LoVo (cell line): Measurements from ENCODE around the gene DPP6.
A peak's percentile ranks its signal among the peaks of the same experiment; 100 is the strongest.

Source experiments
- DNase-seq: peaks from one replicate; pipeline ENCODE4 v3.0.0-alpha.2; 2016; ENCODE audit warnings: low spot score

The DPP6 gene

DNA sequence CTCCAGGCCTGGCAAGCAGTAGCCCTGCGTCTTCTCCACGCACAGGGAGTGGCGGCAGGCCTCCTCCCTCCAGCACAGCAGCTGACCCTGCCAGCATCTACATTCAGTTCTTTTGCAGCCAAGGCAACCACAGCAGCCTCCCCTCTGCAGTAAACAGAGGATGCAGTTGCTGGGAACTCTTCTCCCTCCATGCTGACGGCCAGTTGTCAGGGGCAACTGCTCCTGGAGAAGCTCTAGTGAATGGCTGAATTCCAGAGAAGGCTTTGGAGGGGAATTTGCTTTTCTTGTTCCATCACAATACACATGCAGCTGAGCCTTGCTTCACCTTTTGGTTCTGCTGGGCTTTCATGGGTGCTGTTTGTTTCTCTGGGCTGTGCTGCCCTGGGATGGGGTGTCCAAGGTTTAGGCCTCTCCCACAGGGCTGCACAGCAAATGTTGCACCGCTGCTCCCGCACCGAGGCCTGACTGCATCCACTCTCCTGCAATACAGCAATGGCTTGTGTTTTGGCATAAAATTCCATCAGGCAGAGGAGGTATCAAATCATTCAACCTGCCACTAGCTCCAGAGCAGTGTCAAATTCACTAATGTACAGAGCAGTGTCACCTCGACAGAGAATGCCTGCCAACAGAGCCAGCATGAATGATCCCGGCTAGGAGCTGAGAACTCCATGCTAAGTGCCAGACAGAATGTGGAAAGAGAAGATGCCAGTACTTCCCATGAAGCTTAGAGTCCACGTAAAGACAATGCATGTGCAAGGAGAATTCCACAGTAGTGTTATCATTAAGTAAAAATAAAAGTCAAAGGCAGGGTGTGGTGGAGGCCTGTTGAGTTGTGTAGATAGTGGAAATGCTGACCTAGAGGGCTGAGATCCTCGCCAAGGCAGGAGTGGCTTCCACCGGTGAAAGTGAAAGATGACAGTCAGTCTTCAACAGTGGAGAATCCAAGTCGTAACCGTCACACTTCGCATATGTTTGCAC is 399.6 kb downstream of the DPP6 start:
- no peak for DNase-seq

DNA sequence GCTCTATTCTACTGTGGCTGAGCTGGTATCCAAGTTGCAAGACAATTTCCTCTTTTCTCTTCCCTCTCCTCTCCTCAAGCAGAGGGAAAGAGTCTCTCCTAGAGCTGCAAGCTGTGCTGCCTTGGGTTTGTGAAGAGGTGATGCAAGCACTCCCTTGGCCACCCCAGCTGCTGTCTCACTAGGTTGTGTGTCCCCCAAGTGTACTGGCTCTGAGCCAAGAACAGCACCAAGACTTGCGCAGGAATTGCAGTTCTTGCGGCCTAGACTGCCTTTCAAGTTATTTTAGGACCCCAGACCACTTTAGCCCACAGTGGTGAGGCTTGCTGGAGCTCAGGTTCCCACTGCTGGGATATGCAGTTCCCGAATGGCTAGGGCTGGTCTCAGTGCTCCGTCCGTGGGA is 411.6 kb downstream of the DPP6 start:
- DNase-seq: no peak

DNA sequence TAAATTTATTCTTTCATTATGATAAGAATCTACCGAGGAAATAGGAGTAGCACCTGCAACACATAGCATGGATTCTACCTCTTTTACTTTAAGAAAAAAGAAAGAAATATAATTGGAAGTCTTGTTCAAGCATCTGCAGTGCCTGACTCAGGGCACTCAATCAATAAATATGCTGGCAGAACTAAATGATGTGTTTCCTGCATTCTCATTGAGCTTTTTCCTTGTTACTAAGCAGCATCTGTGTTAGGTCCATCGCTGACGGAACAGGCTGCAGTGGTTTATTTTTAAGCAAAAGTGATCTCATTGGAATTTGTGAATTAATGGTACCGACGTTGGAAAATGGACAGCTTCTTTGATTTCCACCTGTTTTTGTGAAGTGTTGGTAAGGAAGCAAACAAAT is 417.5 kb downstream of the DPP6 start:
- no peak for DNase-seq

DNA sequence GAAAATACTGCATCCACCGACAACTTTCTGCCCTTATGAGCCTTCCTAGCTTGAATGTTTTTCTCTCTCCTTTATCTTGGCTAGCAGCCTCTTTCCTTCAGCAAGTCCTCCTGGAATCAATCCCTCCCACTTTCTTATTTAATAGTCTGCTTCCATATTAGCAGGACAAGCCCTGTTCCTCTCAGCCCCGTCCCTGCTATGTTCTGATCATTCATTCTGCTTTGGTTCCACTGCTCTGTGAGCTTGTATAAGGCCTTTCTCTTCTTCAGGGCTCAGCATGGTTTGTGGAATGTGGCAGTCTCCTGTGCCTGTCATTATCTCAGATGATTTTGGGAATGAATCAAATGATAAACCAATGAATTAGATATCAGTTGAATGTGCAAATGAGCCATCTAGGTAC is 420.1 kb downstream of the DPP6 start:
- no peak for DNase-seq

DNA sequence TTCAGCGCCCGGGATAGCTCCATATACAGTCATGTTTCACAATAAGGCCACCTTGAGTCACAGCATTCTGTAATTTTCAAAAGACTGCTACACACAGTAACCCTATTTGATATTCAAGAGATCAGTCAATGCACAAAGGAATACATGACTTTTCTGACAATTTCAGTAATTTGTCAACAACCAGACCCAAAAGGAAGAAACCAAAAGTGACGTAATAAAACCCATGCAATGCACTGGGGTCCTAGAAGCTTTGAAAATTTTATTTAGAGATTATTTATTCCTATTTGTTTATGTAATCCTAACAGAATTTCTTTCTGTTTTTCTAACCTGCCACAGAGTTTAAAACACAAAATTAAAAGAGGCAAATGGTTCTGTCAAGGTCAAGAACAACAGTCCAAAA is 421.2 kb downstream of the DPP6 start:
- DNase-seq: no peak

DNA sequence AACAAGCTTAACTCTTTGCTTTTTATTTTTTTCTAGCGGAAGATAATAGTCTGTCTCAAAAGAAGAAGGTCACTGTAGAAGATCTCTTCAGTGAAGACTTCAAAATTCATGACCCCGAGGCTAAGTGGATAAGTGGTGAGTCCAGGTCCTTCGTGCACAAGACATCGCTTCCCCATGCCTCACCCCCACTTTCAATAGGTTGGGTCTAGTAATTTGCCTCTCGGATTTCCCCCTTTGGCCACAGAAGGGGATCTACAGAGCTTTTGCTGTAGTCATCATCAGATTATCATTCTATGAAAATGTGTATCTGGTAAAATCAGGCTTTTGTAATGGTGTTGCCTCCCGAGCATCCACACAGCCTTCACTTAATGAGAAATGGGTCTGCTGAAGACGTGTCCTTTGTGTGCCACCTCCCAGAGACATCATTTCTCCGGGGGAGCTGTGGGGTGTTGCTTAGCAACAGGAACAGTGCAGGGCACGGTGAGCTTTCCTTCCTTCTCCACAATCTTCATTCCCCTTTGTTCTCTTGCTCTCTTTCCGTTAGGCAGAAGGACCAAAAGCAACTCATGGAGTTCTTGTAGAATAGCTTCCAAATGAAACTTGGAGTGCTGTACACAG is 422.8 kb downstream of the DPP6 start:
- no peak for DNase-seq

DNA sequence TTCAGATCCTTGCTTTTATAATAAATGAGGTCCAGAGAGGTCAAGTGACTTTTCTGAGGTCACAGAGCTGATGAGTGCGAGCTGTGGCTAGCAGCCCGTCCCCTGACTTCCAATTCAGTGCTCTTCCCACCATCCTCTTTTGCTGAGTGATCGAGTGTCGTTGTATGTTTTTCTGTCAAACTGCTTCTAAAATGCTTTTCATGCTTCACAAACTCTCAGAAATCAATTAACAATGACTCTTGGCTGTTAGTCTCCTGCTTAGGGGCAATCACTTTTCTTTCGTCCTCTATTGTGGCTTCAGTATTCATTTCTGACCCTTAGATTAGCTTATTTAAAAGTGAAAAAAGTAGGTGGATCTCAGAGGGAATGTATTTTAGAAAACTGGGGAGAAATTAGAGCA is 423.7 kb downstream of the DPP6 start:
- no peak for DNase-seq

DNA sequence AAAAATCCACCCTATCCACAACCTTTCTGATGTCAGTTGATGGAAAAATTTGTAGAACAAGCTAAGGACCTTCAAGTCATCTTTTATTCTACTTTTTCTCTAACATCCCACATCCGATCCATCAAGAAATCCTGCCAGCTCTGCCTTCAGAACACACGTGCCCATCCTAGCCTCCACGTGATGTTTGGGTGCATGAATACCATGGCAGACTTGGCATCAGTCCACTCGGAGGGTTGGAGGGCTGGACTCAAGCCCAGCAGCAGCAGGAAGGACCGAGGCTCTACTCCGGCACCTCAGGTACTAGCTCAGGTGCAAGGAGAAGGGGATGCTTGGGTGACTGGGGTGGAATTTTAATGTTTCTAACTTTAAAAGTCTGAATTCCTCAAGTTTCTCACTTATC is 428.6 kb downstream of the DPP6 start:
- no peak for DNase-seq

DNA sequence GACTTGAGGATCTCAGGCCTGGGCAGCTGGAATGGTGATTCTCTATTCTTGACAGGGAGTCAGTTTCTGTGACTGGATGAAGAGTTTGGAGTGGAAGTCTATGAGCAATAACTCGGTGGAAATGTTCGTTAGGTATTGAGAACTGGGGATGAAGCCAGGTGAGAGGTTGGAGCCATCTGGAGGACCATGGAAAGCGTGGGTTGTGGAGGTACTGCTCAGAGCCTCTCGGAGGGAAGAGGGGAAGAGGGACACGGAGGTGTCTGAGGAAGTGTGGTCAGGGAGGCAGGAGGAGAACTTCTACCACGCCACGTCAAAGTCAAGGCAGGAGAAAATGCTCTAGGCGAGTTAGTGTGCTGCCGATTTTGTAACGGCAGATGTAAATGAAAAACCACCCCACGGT is 430.7 kb downstream of the DPP6 start:
- DNase-seq: no peak

DNA sequence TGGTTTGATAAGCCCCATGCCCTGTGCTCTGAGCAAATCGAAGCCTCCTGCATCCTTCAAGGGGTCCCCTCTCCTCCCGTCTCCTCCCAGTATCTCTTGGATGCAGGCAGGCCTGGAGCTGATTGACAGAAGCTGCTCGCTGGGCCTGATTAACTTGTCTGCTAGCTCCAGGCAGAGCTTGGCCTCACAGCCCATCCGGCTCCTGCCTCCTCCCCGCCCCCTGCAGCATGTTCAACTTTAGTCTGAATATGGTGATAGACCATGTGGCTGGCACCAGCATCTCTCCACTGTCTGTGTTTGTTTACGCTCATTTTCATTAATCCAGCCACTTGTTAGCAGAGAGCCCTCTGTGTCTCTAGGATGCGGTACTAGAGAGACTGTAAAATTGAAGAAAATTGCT is 432.2 kb downstream of the DPP6 start:
- DNase-seq: no peak

DNA sequence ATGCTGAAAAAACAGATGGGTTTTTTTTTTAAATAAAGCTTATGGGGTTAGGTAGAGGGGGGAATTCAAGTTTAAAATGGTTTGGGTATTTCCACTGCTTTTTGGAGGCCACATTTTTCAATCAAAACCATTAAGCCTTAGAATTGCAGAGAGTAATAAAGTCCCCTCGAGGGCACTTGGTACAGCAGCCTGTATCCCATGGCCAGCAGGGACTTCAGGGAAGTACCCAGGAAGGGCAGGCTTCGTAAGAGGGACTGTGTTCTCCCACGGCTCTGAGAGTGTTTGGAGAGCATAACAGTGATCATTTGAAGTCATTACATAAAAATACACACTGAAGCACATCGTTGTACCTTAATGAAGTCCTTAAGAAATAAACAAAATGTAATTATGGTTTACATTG is 432.7 kb downstream of the DPP6 start:
- DNase-seq: no peak

DNA sequence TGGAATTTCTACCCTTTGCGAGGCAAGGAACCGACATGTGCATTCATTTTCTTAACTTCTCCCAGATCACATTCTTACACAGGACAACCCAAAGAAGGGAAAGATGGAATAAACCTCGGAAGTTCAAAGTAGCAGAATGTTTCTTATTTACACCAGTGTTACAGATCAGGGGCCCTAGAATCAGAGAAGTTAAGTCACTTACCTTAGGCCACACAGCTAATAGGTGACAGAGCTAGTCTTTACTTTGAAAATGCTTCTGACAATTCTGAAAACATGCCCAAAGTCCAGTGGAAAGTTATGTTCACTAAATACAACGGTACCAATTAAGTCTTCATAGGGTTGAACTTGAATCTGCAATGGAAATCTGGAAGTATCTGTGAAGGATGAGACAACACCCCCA is 437.7 kb downstream of the DPP6 start:
- DNase-seq: no peak

DNA sequence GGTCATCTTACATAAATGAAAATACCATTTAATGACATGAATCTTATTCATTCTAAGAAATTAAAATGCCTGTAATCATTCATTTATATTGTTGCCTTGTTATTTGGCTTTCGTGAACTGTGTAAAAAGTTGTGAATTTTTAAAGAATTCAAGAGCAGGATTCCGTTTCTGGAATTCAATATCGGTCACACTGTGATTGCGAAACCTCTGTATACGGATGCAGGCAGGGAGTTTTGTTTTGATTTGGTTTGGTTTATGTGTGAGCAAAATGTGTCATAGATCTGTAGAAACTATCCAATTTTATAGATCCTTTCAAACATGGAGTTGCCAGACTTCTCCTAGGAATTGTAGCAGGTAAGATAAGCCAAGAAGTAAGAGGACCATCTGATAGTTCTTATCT is 441.4 kb downstream of the DPP6 start:
- DNase-seq: no peak

DNA sequence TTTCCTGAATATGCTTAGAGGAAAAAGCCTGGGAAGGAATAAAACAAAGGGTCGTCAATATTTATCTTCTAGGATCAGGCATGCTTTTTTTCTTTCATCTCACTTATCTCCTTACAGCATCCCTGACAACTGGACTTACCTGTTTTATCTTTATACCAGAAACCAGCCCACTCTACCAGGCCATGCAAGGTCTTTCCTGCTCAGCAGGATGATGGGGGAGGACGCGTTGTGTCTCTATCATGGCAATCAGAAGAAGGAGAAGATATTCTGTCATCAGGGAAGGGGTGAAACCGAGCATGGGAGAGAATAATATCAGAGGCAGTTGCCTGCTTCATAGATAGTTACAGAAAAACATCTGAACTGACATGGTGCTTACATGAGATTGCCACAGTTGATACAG is 445.6 kb downstream of the DPP6 start:
- DNase-seq: no peak

DNA sequence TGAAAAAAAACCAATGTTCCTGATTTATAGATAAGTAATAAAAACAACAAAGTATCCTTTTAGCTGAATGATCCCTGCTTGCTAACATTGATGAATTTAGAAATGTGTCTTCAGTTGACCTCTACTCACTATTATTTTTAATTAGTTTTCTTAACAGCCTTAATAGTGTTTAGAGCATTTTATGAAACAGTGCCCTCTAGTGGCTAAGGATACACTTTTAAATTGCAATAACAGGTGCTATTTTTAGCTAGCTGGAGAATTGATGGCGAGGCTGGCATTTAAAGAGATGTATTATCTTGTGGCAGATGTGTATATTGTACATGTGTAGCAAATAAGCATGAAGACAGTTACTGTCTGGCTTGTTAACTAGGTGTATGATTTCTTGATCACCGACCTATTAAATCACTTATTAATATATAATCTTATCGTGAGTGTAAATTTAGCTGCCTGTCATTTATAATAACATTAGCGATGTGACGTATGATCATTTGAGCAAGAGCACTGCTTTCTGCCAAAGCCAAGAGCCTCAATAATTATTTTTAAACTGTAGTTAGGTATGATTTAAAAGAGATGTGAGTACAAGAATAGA is 451.9 kb downstream of the DPP6 start:
- peak; percentile 61 for DNase-seq

DNA sequence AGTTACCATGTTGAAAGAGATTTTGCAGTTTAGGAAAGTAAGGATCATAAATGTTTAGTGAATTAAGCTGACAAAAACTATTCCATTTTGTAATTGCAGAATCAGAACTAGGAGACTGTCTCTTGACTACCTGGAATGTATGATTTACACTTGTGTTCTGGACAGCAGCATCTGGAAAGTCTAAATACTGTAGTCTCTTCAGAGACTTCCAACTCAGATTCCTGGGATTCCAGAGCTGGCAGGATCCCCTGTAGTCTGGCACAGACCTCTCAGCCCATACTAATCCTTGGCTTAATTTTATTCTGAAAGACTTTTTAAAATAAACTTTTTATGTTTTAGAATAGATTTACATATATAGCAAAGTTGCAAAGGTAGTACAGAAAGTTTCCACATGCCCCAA is 452.7 kb downstream of the DPP6 start:
- DNase-seq: no peak

DNA sequence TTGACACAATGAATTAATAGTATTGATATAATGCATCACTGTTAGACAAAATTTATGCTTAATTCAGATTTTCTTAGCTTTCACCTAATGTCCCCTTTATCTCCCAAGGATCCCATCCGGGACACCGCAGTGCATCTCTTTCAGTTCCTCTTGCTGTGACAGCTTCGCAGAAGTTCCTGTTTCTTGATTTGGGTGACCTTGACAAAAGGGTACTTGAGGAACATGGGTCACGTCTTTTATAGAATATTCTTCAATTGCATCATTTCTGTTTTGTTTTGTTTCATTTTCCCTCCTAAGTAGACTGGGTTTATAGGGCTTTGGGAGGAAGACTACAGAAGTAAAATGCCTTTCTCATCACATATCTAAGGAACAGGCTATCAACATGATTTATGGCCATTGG is 453.2 kb downstream of the DPP6 start:
- DNase-seq: no peak

DNA sequence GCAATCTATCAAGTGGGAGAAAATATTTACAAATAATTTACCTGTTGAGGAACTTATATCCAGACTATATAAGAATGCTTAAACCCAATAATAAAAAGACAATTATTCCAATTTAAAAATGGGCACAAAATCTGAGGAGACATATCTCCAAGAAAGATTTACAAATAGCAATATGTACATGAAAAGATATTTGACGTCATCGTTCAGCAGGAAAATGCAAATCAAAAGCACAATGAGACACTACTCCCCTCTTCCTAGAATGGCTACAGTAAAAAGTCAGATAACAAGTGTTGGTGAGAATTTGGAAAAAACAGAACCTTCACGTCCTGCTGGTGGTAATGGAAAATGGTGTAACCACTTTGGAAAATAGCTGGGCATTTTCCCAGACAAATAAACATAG is 457.0 kb downstream of the DPP6 start:
- DNase-seq: no peak

DNA sequence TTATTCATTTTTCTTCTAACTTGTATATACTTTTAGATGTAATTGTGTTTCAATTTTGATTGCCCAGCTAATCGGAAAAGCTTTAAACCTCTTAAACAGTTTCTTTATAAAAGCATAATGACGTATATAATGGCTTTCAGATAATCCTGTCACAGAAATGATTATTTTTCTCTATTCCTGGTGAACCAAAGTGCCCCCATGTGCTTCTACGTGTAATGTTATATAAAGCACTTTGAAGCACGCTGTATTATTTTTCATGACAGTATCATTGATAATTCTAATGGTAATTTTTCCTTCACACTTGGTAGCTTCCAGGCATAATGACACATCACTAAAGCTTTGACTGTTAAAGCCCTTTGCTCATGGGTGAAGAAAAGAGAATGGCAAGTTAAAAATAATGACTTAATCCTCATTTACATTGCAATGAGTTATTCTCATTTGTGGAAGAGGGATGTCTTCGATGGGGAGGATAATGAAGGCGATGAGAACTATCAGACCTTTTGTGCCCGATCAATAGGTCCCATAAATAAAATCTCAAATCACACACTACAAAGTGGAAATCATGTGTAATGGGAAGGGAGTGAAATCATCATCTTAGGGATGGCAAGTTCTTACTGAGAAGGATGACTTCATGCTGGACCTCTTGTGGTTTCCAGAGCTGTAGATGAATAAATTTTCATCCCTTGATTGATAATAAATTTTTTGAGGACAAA is 460.1 kb downstream of the DPP6 start:
- no peak for DNase-seq

DNA sequence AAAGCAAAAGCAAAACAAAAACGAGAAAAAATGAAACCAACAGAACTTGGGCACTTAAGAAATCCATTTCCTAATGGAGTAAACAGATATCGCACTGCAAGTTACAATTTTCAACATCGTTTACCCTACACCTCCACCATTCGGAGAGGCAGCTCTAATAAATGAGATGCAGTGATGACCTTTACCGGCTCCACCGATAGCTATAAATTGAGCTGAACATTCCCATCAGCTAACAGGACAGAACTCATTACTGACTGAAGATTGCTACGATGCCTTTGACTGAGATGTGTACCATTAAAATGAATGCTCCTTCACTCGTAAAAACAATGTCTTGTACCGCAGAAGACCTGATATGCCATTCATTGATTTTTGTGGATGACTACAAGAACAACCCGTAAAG is 465.6 kb downstream of the DPP6 start:
- no peak for DNase-seq

DNA sequence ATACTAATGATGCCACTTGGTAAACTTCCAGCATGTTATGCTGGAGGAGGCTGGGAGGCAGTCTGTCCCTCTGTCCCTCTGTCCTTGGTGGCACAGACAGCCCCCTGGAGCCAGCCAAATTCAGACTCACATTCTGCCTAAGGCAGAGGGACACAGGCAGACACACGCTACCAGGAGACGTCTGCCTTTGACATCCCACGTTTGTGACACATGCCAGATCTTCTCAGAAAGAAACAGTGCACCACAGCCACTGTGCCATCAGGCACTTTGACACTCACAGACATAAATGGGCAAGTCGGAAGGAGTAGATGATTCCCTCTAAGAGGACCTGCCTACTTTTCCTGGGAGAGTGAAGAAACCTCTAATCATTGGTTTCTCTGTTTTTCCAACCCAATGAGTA is 467.0 kb downstream of the DPP6 start:
- DNase-seq: no peak

DNA sequence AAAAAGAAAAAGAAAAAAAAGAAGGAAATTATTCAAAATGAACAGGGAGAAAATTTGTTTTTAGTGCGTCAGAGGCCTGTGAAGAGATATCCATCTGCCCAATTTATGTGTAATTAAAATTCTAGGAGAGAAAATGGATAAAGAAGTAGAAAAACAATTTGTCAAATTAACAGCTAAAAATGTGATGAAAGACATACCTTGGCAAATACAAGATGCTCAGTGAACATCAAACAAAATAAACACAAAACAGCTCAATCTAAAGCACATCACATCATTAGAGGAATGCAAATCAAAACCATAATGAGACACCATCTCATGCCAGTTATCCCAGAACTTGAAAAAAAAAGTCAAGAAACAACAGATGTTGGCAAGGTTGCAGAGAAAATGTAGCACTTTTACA is 477.9 kb downstream of the DPP6 start:
- DNase-seq: no peak

DNA sequence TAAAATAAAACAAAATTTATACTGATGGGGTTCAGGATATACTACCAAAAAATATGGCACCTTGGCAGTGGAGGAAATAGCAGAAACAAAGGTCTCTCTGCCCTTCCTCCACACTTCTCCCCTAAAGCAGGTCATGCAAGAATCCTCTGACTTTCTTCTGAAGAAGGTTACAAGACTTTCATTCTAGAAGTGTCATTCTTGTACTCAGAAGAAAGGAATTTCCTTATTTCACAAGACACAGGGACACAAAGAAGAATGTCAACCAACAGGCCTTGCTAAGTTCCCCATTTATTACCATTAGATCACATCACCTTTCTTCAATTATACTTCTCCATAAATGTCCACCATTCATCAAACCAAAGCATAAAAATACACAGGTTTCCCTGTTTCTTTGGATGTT is 480.6 kb downstream of the DPP6 start:
- DNase-seq: no peak
